ENCODE data around the gene MAPT.
A peak's percentile ranks its signal among the peaks of the same experiment; 100 is the strongest.

MAPT gene

GRCh38 chr17:46037722-46038255 is 143.4 kb downstream of the MAPT start:
- no peak for DNase-seq

DNA sequence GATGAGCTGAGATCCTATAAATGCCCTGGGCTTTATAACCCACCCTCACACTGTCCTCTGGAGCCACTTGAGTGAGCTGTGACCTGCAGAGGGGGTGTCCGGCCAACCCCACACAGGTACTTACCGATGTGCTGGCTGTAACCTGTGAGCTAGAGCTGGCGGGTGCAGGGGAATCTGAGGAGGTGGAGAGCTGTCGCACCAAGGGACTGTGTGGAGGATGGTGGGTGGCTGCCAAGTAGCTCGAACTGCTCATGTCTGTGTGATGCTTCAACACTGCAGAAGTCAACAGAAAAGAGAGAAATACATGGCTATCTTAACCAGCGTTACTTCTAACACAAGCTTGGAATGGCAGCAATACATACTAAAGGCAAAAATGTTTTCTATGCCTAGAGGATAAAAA is 144.1 kb downstream of the MAPT start:
- no peak for DNase-seq

DNA sequence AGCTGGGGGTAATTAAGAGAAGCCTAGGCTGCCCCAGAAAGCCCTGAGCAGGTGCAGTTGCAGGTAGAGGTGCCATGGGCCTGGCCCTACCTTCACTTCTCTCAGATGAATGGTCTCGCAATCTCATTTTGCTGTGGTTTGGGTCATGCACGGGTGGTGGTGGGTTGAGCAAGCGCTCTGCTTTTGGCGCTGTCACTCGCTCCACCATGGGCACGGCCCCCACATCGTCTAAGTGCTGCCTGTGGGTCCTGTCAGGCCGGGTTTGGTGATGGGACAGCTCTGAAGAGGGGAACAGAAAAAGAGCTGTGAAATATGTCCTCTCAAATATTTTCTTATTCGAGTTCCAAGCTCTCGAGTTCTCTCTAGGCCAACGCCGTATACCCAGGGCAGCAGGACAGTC is 144.6 kb downstream of the MAPT start:
- no peak for DNase-seq

DNA sequence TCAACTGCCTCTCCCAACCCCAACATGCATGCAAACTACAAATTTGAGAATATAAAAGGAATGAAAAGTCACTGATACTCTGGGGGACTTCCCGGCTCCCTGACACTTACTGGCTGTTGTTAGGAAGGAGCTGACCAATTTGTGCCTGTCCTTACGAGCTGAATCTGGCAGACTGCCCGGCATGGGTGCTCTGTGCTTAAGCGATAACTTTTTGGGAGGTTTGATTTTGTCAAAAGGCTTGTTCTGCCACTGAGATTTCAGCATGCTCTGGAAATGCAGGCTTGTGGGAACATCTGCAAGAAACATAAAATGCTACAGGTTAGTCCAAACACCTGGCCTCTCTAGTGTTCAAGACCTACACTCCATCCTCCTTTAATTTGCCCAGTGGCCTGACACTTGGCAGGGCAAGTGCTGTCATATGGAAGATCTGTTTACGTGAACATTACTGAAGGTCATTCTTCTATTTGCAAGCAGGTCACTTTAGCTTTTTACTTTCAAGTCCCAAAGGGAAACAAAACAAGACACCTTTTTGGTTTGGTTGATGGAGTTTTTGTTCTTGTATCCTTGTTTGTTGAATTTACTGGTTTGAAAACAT is 145.3 kb downstream of the MAPT start:
- no peak for DNase-seq

GRCh38 chr17:46042246-46042645 is 147.9 kb downstream of the MAPT start:
- DNase-seq: no peak

- no peak for DNase-seq
These were observed 148.6 kb downstream of the MAPT start for GRCh38 chr17:46042925-46043324.

DNA sequence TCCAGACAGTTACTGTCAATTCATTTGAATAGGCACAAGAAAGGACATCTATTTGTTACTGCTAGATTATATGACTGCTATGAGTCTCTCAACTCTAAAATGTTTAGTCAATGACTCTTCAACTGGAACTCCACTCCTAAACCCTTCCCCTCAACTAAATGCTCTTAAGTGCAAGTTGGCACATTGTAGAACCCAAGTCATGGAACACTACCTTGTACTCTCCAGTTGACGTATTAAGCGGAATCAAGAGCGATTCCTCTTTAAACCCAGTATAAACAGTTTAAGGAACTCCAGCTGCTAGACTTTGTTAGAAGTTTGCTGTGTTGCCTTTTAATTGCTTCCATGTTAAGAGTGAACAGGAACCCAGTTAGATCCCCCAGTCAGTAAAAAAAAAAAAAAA is 149.3 kb downstream of the MAPT start:
- DNase-seq: no peak

DNA sequence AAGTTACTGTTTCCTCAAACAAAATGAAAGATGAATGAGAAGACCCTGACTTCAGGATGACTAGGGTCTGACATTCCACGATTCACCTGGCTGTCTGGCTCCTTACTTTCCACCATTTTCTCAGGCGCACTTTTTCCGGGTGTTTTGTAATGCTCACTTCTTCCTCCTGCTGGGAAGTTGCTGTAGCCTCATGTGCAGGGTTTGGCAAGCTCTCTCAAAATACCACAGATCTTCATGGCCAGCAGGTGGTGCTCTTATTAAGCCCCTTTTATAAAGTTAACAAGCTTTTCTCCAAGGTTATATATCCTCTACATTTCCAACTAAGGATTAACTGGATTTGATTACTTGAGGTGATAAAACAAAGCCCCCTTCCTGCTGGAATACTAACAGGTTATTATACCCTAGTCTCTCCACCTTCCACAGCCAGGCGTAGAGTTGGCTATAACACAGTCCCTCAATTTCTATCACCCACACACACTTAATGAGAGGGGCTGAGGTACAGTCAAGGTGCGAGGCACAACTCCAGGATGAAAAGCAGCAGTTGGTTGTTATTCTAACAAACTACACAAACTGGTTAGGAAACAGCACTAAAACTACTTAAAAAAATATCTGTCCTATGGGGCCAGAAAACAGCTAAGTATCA is 150.1 kb downstream of the MAPT start:
- peak; percentile 69 for DNase-seq

GRCh38 chr17:46044989-46045388 is 150.6 kb downstream of the MAPT start:
- no peak for DNase-seq

DNA sequence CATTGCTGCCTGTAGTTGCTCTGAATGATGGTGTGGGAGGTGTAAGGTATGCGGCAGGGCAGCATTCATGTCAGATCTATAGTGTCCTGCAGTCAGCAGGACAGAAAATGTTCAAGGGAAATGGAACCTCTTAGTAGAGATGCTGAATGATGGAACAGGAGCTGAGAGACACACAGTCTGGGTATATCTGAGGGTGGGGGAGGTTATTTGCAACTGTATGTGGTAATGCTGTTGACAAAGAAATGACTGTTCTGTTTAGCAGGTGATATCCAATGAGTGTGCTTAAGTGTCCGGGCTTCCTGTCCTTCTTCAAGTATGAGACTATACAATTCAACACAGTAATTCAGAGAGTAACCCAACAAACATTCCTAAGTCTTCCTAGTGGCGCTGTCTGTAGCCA is 151.3 kb downstream of the MAPT start:
- no peak for DNase-seq

GRCh38 chr17:46046957-46047356 is 152.6 kb downstream of the MAPT start:
- no peak for DNase-seq

GRCh38 chr17:46047398-46047797 is 153.0 kb downstream of the MAPT start:
- DNase-seq: no peak

DNA sequence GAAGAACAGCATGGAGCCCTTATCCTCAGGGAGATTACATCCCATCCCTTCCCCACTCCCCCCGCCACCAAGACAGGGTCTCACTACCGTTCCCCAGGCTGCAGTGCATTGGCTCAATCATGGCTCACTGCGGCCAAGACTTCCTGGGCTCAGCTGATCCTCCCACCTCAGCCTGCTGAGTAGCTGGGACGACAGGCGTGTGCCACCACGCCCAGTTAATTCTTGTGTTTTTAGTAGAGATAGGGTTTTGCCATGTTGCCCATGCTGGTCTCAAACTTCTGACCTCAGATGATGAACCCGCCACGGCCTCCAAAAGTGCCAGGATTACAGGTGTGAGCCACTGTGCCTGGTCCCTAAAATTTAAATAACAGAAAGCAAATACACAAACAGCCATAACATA is 153.5 kb downstream of the MAPT start:
- no peak for DNase-seq

GRCh38 chr17:46049656-46050055 is 155.3 kb downstream of the MAPT start:
- DNase-seq: no peak

- DNase-seq: no peak
These were observed 159.7 kb downstream of the MAPT start for GRCh38 chr17:46053911-46054534.

- no peak for DNase-seq
These were observed 162.5 kb downstream of the MAPT start for GRCh38 chr17:46056800-46057304.

- DNase-seq: no peak
These were observed 163.0 kb downstream of the MAPT start for GRCh38 chr17:46057366-46057765.

GRCh38 chr17:46059486-46059885 is 165.1 kb downstream of the MAPT start:
- DNase-seq: no peak

DNA sequence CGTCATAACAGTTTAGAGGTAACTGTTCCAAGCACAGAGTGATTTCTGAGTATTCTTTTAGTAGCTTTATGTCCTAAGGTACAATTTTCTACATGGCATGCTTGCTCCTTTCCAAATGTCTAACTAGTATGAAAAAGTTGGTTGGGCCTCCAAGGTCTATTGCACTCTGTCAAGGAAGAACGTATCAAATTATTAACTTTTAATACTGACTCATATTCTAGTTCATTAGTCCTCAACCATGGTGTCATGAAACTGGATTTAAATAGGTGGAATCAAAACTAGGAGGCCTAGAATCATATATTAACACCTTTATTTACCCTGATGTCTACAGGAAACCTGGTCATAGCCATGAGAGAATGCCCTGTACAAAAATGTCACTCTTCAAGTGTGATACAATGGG is 166.1 kb downstream of the MAPT start:
- no peak for DNase-seq

- no peak for DNase-seq
These were observed 167.1 kb downstream of the MAPT start for GRCh38 chr17:46061435-46061834.

DNA sequence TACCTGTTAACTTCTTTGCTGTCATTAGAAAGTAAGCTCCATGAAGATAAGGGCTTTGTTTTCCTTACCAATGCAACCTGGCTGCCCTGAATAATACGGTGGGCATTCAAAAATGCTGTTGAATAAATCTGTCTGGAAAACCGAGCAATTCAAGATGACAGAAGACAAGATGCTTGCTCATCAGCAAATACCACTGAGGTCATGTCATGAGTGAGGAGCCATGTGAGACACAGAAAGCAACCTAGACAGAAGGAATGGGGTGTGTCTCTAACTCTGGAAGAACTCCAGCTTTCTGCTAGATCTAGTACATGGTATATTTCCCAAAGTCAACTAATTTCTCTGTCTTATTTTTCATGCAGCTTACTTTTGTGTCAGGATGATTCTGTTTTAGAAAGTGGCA is 168.9 kb downstream of the MAPT start:
- DNase-seq: no peak

DNA sequence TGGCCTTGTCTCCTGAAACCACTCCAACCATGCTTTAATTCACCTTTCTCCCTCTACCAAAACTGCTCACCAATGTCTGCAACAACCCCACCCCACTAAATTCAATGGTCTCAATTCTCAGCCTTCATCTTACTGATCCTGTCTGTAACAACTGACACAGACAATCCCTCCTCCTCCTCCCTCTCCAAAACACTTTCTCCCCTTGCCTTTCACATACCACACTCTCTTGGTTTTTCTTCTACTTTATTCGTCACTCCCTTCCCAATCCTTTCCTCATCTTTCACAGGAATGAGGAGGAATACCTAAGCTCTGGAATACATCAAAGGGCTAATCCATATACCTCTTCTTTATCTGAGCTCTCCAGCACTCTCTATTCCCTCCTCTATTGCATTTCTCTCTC is 170.1 kb downstream of the MAPT start:
- no peak for DNase-seq

DNA sequence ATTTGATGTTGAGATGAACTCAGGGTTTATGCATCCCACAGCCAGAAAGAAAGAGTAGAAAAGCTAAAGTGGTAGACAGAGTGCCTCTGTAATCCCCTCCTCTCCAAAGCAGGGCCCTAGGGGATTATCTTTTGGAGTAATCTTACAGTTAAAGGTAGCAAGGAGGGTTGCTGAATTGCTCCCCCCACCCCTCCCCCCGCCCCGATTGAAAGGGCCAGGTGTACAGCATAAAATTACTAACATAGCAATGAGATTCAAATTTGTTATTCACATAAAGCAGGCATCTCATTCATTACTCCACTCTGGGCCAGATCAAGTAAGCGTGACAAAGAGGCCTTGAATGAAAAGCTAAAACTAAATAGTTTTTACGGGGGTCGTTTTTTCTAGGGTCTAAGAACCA is 177.4 kb downstream of the MAPT start:
- no peak for DNase-seq

GRCh38 chr17:46072998-46073397 is 178.6 kb downstream of the MAPT start:
- no peak for DNase-seq

All from CD4-positive, alpha-beta T cell treated with Interleukin-21 for 1 hour (primary cell).